ENCODE measurements around the gene ZFHX2. TPM values are rescaled to one million over a fixed set of nuclear protein-coding genes. Genes with fewer than 3 reads are reported as not detected.

ZFHX2 gene
- total RNA-seq, 1 donor from 2014 or later, result 16.4 TPM

DNA sequence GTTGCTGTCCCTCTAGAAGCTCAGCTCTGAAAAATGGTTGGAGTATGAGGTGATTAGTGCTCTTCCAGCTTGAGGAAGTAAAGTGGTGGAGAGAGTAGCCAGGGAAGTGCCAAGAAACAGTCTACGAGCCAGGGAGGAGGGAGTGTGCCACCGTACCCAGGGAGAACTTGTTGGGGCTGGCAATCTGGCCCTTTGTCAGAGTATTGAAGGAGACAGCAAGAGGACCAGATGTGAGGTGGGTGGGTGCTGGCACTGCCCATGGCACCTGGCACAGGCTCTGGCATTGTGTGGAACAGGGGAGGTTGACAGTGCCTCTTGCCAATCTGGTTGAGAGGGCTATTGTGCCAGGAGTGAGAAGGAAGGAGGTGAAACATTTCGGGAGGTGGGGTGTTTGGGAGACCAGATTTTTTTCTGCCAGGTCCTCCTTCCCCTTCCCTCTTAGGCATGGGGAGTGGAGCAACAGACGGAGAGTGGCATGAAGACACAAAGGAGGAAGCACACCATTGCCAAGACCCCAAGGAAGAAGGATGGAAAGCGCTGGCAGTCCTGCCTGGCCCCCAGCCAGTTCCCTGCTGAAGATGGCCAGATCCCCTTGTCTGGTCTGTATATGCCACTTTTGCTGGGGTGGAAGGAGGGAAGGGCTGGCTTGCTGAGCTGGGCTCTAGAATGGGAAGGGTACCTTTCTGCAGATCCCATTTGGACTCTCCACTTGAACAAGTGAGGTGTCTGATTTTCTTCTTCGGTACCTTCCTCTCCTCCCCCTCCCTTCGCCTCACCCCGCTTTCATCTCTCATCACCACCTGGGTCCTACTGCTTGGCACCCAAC is 37.5 kb downstream of the ZFHX2 start:
- Mint-ChIP-seq H3K9me3 (ENCODE audit: low read depth) (no peaks in the 10 kb centered on the region), H3K27ac (no peak overlapping the region), H3K4me3 (ENCODE audit: low read depth) (no peak overlapping the region), H3K36me3 (ENCODE audit: insufficient read depth) (no peaks in the 10 kb centered on the region), H3K27me3 (no peaks in the 10 kb centered on the region), H3K4me1 (ENCODE audit: low read depth) (no peaks in the 10 kb centered on the region)
- DNase-seq (ENCODE audit: low spot score, unreplicated experiment), result no peak
- TF ChIP-seq, protein P1, sequence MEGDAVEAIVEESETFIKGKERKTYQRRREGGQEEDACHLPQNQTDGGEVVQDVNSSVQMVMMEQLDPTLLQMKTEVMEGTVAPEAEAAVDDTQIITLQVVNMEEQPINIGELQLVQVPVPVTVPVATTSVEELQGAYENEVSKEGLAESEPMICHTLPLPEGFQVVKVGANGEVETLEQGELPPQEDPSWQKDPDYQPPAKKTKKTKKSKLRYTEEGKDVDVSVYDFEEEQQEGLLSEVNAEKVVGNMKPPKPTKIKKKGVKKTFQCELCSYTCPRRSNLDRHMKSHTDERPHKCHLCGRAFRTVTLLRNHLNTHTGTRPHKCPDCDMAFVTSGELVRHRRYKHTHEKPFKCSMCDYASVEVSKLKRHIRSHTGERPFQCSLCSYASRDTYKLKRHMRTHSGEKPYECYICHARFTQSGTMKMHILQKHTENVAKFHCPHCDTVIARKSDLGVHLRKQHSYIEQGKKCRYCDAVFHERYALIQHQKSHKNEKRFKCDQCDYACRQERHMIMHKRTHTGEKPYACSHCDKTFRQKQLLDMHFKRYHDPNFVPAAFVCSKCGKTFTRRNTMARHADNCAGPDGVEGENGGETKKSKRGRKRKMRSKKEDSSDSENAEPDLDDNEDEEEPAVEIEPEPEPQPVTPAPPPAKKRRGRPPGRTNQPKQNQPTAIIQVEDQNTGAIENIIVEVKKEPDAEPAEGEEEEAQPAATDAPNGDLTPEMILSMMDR (IDR thresholded peaks at IDR 0.05; ENCODE audit: unreplicated experiment), result no peak

DNA sequence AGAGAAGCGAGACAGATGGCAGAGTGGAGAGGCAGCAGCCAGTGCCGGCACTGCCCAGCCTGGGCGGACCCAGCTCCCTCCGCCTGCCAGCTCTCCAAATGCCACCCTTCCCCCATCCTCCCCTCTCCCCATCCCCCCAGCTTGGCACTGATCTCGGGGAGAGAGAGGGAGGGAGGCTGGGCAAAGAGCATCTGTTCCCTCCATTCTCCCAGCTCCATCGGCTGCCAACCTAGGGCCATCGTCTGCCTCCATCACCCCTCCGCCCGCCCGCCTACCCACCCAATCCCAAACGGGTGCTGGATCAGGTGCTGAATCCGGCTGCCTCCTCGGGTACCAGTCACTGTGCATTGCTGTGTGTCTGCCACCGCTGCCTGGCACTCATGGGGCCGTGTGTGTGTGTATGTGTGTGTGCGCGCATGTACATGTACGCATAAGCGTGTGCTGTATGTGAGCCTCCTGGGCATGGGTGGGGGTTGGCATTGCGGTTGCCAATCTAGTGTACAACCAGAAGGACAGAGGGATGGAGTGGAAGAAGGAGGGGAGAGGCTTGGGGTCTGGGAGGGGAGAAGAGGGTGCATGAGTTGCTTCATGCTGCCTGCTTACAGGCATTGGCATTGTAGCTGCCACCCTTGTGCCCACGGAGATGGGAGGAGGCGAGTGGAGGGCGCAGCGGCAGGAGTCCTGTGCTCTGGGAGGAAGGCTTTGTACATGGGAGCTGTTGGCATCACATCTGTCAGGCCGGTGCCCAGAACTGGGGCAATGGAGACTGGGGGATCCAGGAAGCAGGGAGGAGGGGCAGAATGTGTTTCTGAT is 38.4 kb downstream of the ZFHX2 start:
- Mint-ChIP-seq H3K36me3 (ENCODE audit: insufficient read depth) (no peaks in the 10 kb centered on the region), H3K9me3 (ENCODE audit: low read depth) (no peaks in the 10 kb centered on the region), H3K27ac (no peak overlapping the region), H3K4me1 (ENCODE audit: low read depth) (no peaks in the 10 kb centered on the region), H3K27me3 (no peaks in the 10 kb centered on the region), H3K4me3 (ENCODE audit: low read depth) (no peak overlapping the region)
- TF ChIP-seq, protein P1 (IDR thresholded peaks at IDR 0.05; ENCODE audit: unreplicated experiment), result no peak
- no peak for DNase-seq (ENCODE audit: low spot score, unreplicated experiment)

DNA sequence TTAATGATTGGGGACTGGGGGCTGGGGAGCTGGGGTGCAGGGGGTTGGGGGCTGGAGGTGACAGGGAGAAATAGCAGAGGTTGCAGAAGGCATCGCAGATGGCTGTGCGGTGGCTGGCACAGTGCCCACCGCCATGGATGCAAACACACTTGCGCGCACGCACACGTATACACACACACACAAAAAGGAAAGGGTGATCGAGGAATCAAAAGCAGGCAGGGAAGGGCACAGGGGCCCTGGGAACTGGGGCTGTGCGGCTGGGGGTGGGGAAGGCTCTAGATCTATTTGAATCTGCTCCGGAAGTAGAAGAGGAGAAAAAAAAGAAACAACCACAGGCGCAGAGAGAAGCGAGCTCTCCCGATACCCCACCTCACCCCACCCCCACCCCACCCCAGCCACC is 39.4 kb downstream of the ZFHX2 start:
- TF ChIP-seq, protein P1 (IDR thresholded peaks at IDR 0.05; ENCODE audit: unreplicated experiment), result no peak
- Mint-ChIP-seq H3K36me3 (ENCODE audit: insufficient read depth) (no peaks in the 10 kb centered on the region), H3K4me1 (ENCODE audit: low read depth) (no peaks in the 10 kb centered on the region), H3K27me3 (no peaks in the 10 kb centered on the region), H3K9me3 (ENCODE audit: low read depth) (no peaks in the 10 kb centered on the region), H3K27ac (no peak overlapping the region), H3K4me3 (ENCODE audit: low read depth) (no peak overlapping the region)
- no peak for DNase-seq (ENCODE audit: low spot score, unreplicated experiment)

DNA sequence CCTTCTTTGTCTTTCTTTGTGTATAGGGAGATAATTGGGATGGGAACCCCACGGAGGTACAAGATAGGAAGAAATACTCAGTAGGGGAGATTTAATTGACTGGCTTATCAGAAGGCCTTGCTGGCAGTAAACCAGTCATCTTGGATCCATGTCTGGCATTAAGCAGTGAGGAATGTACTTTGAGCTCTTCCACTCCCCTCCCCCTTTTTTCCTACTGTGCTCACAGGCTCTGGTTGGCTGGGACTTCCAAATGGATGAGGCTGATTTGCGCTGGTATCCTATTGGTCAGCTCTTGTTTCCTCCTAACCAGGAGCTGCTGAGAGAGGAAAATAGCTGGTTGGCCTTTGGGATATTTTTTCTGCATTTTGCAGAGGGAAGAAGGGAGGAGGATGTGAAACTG is 57.3 kb downstream of the ZFHX2 start:
- Mint-ChIP-seq H3K27ac (no peak overlapping the region), H3K36me3 (ENCODE audit: insufficient read depth) (peaks cover 1% of the 10 kb centered on the region), H3K4me3 (ENCODE audit: low read depth) (no peak overlapping the region), H3K27me3 (no peaks in the 10 kb centered on the region), H3K4me1 (ENCODE audit: low read depth) (peaks cover 10% of the 10 kb centered on the region), H3K9me3 (ENCODE audit: low read depth) (no peaks in the 10 kb centered on the region)
- no peak for DNase-seq (ENCODE audit: low spot score, unreplicated experiment)
- TF ChIP-seq, protein P1 (IDR thresholded peaks at IDR 0.05; ENCODE audit: unreplicated experiment), result no peak

DNA sequence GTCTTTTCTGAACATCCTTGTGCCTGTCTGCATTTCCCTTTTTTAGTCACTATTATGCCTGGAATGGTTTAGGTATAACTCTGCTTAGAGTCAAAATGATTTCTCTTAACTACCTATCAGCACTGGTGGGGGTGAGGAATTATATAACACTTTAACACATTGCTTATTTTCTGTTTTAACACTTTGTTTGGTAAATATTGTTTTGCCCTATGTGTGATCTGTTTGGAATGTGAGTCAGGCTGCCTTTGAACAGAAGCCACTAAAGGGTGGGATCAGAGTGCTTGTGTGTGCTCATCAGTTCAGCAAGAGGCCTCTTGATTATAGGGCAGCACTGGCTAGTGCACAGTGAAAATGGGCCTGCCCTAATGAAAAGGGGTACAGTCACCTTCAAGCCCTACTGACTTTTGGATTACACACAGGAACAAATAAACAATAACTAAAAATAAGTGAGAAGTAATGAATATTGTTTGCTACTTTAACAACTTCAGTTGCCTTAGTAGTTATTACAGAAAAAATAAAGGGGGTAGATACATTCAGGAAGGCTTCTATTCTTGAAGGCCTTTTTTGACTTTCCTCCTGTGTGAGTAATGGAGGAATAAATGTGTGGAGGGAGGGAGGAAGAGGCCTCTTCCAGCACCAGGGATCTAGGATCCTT is 58.8 kb downstream of the ZFHX2 start:
- no peak overlapping the region for H3K4me3 Mint-ChIP-seq (ENCODE audit: low read depth)

More for the DNA sequence above, 58.8 kb downstream of the ZFHX2 start:
- Mint-ChIP-seq H3K4me1 (ENCODE audit: low read depth) (peaks cover 10% of the 10 kb centered on the region), H3K27ac (no peak overlapping the region), H3K36me3 (ENCODE audit: insufficient read depth) (peaks cover 1% of the 10 kb centered on the region), H3K27me3 (no peaks in the 10 kb centered on the region), H3K9me3 (ENCODE audit: low read depth) (no peaks in the 10 kb centered on the region)
- DNase-seq (ENCODE audit: low spot score, unreplicated experiment), result no peak
- TF ChIP-seq, protein P1 (IDR thresholded peaks at IDR 0.05; ENCODE audit: unreplicated experiment), result no peak

Data from progenitor cell of endocrine pancreas (in vitro differentiated cells).